Activated CD4-positive, alpha-beta T cell treated with anti-CD3 and anti-CD28 coated beads, Interleukin-2, amount 10 ng/mL, durations not matched to agents 7 days and 5 days (primary cell): ENCODE data around the gene REEP1. TPM values are rescaled to one million over a fixed set of nuclear protein-coding genes. Genes with fewer than 3 reads are reported as not detected.

Source experiments
- CTCF ChIA-PET: fragments of 350-600 bp; sonication (Branson Sonifier 250); formaldehyde crosslinking; loops from one replicate; lab custom pipeline; 2021; ENCODE audit warnings: antibody characterized with exemption; lab: Charles Lee
- POLR2A ChIA-PET: fragments of 350-600 bp; sonication (Branson Sonifier 250); formaldehyde crosslinking; loops from one replicate; lab custom pipeline; 2021; ENCODE audit warnings: antibody characterized with exemption; lab: Charles Lee
- DNase-seq: peaks from one replicate; pipeline ENCODE4 v3.0.0-alpha.2; 2020
- H3K27ac Mint-ChIP-seq: one replicate; pipeline ENCODE4 v1.8.0; 2021; ENCODE audit warnings: mild to moderate bottlenecking, moderate library complexity, mixed read lengths
- H3K27me3 Mint-ChIP-seq: one replicate; pipeline ENCODE4 v1.8.0; 2021; ENCODE audit warnings: mixed read lengths
- H3K36me3 Mint-ChIP-seq: one replicate; pipeline ENCODE4 v1.8.0; 2021; ENCODE audit warnings: low read depth, mixed read lengths
- H3K4me1 Mint-ChIP-seq: one replicate; pipeline ENCODE4 v1.8.0; 2021; ENCODE audit warnings: mixed read lengths
- H3K4me3 Mint-ChIP-seq: one replicate; pipeline ENCODE4 v1.8.0; 2021; ENCODE audit warnings: mild to moderate bottlenecking, moderate library complexity, mixed read lengths
- H3K9me3 Mint-ChIP-seq: one replicate; pipeline ENCODE4 v1.8.0; 2021; ENCODE audit warnings: mixed read lengths
- total RNA-seq, 2 experiments: library from RNA; stranded (reverse); gene quantifications; one replicate each; pipeline ENCODE4 v1.2.3, GENCODE V29; 2021

Gene REEP1
- total RNA-seq, 2 experiments from 2014 or later = 0.17 to 0.20 TPM

DNA sequence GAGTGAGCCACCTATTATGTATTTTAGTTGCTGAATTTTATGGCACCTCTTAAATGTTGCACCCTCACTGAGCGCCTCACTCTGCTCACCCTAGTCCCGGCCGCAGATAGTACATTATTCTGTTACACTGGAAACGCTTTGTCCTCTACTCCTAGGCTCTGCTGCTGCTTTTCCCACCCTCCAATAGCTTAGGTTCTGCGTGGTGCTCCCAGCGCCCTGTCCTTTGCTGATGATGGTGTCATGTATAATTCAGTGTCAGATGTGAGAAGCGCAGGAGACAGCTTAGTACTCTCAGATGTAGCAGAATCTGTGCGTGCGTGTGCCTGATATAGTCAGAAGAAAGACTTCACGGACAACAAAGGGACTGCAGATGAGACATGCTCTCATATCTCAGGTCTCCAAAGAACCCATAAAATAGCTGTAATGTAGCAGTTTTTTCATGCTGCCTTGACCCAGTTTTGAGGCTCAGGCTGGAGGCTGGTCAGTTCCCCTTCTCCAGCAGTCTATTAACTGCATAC, 1.4 kb upstream of the REEP1 start:
- Mint-ChIP-seq H3K27ac (no peak overlapping the region), H3K9me3 (peaks cover 8% of the 10 kb centered on the region), H3K27me3 (peaks cover 76% of the 10 kb centered on the region), H3K4me1 (peaks cover 16% of the 10 kb centered on the region), H3K4me3 (no peak overlapping the region), H3K36me3 (no peaks in the 10 kb centered on the region)
- no peak for DNase-seq
- ChIA-PET CTCF (no interaction called here), POLR2A (no interaction called here)

DNA sequence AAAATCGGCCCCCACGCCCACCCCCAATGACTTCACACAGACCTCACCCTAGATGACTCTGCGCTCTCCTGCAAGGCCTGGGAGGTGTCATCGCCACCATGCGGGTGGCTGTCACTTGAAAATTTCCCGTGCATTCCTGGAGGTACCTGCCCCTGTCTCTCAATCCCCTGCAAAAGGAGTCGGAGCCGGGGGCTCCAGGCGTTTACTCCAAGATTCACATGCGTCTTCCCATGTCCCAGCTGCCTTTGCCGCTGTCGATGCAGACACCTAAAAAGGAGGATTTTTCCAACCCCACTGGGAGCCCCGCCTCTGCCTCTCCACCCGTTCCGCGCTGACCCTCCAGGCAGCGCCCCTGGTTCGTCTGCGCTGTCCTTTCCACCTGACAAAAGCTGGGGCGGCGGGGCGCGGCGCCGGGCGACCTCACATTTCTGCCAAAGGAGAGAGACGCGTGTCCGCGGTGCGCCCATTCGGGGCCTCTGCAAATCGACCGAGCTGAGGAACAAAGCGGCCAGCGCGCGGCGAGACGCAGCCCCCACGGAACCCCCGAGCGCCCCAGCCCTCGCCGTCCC, 667 bp downstream of the REEP1 start:
- no peak overlapping the region for H3K27ac Mint-ChIP-seq
- DNase-seq = no peak
- H3K36me3 Mint-ChIP-seq = no peaks in the 10 kb centered on the region
- POLR2A ChIA-PET = no interaction called here
- H3K27me3 Mint-ChIP-seq = peaks cover 74% of the 10 kb centered on the region
- CTCF ChIA-PET = interaction anchor here (0.6 kb wide), 1 partner anchor 30 kb away, joined by 3 read pairs; no protein-coding TSS in a partner anchor
- peaks cover 5% of the 10 kb centered on the region for H3K9me3 Mint-ChIP-seq
- peak overlapping the region; percentile 67 for H3K4me3 Mint-ChIP-seq
- H3K4me1 Mint-ChIP-seq = peaks cover 16% of the 10 kb centered on the region

DNA sequence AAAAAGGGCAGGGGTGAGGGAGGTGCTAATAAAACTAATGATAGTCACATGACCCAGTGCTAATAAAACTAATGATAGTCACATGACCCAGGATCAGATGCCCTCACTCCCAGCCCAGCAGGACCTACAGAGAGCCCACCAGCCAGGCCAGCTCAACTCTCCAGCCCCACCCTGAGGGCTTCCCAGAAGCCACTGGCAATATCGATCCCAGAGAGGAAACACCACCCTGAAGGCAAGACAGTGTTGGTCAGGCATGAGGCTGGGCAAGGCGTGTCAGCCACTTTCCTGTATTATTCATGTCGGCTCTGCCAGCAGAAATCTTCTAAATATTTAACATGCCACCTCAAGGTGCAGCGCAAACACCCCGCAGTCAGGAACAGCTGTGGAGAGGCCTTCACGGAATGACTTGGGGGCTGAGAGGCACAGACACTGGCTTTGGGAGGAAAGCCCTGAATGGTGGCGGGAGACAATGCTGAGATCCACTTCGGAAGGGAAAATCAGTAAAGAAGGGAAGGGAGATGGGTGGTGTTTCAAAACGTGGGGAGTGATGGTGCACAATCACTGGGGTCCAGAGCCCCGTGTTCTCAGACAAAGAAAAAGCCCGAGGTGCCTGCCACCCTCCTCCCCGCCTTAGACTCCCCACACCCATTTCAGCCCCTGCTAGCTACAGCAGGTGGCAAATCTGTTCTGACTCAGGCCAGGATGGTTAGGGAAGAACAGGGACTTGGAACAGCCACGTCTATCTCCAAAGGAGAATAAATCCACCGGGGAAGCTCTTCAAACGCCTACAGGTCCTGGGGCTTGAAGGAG, 1.4 kb downstream of the REEP1 start:
- Mint-ChIP-seq H3K4me3 (peak overlapping the region; percentile 67), H3K9me3 (no peaks in the 10 kb centered on the region), H3K27ac (no peak overlapping the region), H3K27me3 (peaks cover 69% of the 10 kb centered on the region), H3K4me1 (peaks cover 16% of the 10 kb centered on the region), H3K36me3 (no peaks in the 10 kb centered on the region)
- ChIA-PET CTCF (interaction anchor here (0.6 kb wide), 1 partner anchor 29 kb away, joined by 3 read pairs; no protein-coding TSS in a partner anchor), POLR2A (no interaction called here)
- no peak for DNase-seq

DNA sequence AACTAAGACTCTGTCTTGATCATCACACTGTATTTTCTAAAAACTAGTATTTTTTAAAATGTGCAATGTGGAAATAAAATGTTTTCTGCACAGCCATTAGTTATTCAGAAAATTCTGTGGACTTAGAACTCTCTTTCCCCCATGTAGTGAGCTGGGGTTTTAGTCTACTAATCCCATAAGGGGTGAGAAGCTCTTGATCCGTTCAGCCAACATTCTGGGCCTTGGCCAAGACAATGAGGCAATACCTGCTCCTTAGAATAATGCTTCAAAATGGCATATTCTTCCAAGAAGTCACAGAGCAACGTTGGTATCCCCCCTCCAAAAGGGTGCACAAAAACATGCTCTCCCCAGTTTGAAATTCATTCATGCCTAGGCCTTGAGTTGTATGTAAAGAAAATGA, 4.0 kb downstream of the REEP1 start:
- Mint-ChIP-seq H3K36me3 (no peaks in the 10 kb centered on the region), H3K27ac (no peak overlapping the region), H3K4me1 (peaks cover 16% of the 10 kb centered on the region), H3K4me3 (no peak overlapping the region), H3K27me3 (peaks cover 43% of the 10 kb centered on the region), H3K9me3 (no peaks in the 10 kb centered on the region)
- no peak for DNase-seq
- POLR2A ChIA-PET = no interaction called here
- CTCF ChIA-PET = interaction anchor here (0.9 kb wide), 1 partner anchor 13 kb away, joined by 3 read pairs; no protein-coding TSS in a partner anchor

DNA sequence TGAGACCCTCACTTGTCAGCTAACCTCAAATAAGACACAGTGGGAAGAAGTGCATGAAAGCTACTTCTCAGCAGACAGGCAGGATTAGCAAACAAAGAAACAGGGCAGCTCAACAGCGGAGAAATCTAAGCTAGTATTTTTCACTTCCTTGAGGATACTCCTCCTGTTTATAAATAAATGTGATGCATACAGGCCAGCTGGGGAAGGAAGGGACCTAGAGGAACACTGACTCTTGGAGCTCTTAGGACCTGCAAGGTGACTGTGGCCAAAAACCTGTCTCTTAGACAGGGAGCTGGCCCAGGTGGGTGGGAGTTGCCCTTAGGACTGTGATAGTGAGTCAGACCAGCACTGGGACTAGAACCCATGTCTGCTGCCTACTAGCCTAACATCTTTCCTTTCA, 4.8 kb downstream of the REEP1 start:
- Mint-ChIP-seq H3K27ac (no peak overlapping the region), H3K9me3 (no peaks in the 10 kb centered on the region), H3K27me3 (peaks cover 37% of the 10 kb centered on the region), H3K4me3 (no peak overlapping the region), H3K4me1 (peaks cover 12% of the 10 kb centered on the region), H3K36me3 (no peaks in the 10 kb centered on the region)
- no peak for DNase-seq
- ChIA-PET CTCF (interaction anchor here (0.9 kb wide), 1 partner anchor 13 kb away, joined by 3 read pairs; no protein-coding TSS in a partner anchor), POLR2A (no interaction called here)

DNA sequence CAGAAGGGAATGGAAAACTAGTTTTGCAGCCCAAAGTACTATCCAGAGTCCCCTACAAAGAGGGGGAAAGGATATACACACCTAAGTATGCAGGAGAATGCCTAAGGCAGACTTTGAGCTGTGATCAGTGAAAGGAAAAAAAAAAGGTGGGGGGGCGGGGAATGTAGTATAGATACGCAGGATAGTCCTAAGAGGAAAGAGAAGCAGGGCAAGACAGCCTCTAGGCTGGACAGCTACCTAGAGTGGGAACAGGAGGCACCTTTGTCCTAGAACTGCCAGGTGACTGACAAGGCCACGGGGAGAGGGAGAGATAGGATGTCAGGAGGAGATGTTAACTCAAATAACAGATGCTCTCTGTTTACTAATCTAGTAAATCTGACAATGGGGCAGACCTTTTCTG, 6.0 kb downstream of the REEP1 start:
- POLR2A ChIA-PET = no interaction called here
- no peaks in the 10 kb centered on the region for H3K36me3 Mint-ChIP-seq
- DNase-seq = no peak
- H3K4me3 Mint-ChIP-seq = no peak overlapping the region
- H3K4me1 Mint-ChIP-seq = peaks cover 6% of the 10 kb centered on the region
- CTCF ChIA-PET = no interaction called here
- H3K9me3 Mint-ChIP-seq = no peaks in the 10 kb centered on the region
- H3K27me3 Mint-ChIP-seq = peaks cover 31% of the 10 kb centered on the region
- H3K27ac Mint-ChIP-seq = no peak overlapping the region

DNA sequence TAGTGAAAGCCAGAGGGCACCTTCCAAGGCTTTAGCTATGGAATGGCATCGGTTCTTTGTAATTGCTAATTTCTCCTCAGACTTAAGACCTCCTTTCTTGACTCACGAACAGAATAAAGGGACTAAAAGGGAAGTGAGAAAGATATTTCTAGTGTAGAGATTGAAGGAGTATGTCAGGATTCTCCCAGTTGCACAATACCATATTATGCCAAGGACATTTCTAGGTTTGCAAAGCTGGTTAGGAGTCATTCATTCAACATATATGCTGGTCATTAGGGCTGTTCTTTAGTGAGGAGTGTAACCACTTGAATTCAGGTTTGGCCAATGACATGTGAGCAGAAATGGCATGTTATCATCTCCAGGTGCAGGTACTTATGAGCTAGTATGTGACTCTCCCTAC, 7.4 kb downstream of the REEP1 start:
- H3K36me3 Mint-ChIP-seq = no peaks in the 10 kb centered on the region
- H3K9me3 Mint-ChIP-seq = no peaks in the 10 kb centered on the region
- ChIA-PET POLR2A (no interaction called here), CTCF (no interaction called here)
- H3K4me1 Mint-ChIP-seq = no peaks in the 10 kb centered on the region
- H3K27me3 Mint-ChIP-seq = peaks cover 22% of the 10 kb centered on the region
- no peak overlapping the region for H3K27ac Mint-ChIP-seq
- H3K4me3 Mint-ChIP-seq = no peak overlapping the region
- DNase-seq = no peak

DNA sequence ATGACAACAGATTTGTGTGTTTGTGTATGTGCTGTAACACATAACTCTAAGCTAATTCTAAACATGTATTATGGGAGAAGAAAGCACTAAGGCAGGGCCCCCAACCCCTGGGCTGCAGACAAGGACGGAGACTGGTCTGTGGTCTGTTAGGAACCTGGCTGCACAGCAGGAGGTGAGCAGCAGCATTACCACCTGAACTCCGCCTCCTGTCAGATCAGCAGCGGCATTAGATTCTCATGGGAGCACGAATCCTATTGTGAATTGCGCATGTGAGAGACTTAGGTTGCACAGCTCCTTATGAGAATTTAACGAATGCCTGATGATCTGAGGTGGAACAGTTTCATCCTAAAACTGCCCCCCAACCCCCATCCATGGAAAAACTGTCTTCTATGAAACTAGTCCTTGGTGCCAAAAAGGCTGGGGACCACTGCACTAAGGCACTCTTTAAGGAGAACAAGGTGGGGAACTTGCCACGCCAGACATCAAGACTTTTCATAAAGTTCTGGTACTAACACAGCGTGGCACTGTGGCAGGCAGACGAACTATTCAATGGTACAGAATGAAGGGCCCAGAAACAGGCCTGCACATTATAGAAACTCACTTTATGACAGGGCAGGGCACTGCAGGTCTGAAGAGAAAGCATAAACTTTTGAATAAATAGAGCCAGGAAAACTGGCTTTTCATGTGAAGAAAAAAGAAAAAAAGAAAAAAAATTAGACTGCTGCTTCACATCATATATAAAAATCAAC, 14.0 kb downstream of the REEP1 start:
- no peak for DNase-seq
- Mint-ChIP-seq H3K4me1 (peaks cover 18% of the 10 kb centered on the region), H3K36me3 (no peaks in the 10 kb centered on the region), H3K9me3 (no peaks in the 10 kb centered on the region), H3K4me3 (no peak overlapping the region), H3K27ac (no peak overlapping the region), H3K27me3 (peaks cover 8% of the 10 kb centered on the region)
- POLR2A ChIA-PET = no interaction called here
- CTCF ChIA-PET = no interaction called here

DNA sequence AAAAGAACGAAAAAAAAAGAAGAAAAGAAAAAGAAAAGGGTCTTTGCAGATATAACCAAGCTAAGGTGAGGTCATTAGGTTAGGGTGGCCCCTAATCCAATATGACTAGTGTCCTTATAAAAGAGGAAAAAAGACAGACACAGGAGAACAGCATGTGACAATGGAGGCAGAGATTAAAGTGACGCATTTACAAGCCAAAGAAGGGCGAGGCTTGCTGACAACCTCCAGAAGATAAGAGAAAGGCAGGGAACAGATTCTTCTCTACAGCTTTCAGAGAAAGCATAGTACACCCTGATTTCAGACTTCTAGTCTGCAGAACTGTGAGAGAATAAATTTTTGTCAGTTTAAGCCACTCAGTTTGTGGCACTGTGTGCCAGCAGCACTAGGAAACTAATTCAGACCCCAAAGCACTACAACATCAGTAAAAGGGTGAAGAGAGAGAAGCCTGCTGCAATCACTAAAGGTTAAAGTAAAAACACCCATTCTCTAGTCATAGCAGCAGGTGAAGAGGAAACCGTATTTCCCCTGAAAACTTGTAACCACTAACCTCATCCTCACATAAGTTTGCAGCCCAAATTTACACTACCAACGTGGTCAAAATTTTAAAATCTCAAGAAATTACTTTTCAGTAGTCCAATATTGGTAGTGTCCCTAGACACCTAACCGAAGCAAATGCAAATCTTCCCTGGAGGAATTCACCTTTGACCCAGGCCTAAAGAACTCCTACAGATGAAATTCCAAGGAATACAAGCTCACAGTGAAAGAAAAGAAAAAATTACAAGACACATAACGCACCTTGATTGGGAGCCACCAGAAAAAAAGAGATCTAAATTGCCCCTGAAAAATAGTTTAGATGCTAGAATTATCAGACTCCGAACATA, 17.5 kb downstream of the REEP1 start:
- no peak for DNase-seq
- Mint-ChIP-seq H3K36me3 (no peaks in the 10 kb centered on the region), H3K27me3 (peaks cover 5% of the 10 kb centered on the region), H3K9me3 (no peaks in the 10 kb centered on the region), H3K27ac (peak overlapping the region; percentile 88), H3K4me1 (peaks cover 18% of the 10 kb centered on the region), H3K4me3 (no peak overlapping the region)
- CTCF ChIA-PET = interaction anchor here (0.6 to 0.9 kb wide), 4 partner anchors 13 to 232 kb away, joined by 3 read pairs; no protein-coding TSS in a partner anchor
- POLR2A ChIA-PET = no interaction called here

DNA sequence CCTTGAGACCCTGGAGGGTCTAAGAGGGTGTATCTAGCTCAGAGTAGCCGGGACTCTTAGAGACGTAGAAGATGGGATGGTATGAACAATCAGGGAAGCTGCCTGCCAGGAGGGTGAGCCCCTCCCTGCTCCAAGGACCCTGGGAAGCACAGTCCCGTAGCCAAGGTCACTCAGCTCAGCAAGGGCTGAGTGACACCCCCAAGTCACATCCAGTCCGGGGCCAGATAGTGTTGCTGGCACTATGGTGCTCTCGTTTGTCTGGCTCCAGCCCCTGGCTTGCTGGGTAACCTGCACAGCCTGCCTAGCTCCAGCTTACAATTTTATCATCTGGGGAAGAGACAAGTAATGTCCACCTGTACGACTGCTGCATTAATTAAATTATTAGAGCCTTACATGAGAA, 22.3 kb downstream of the REEP1 start:
- Mint-ChIP-seq H3K27me3 (no peaks in the 10 kb centered on the region), H3K9me3 (no peaks in the 10 kb centered on the region), H3K36me3 (no peaks in the 10 kb centered on the region), H3K27ac (no peak overlapping the region), H3K4me3 (no peak overlapping the region), H3K4me1 (peaks cover 13% of the 10 kb centered on the region)
- no peak for DNase-seq
- ChIA-PET POLR2A (no interaction called here), CTCF (interaction anchor here (1.2 to 1.6 kb wide), 2 partner anchors 52 to 94 kb away, joined by 4 read pairs; no protein-coding TSS in a partner anchor)

DNA sequence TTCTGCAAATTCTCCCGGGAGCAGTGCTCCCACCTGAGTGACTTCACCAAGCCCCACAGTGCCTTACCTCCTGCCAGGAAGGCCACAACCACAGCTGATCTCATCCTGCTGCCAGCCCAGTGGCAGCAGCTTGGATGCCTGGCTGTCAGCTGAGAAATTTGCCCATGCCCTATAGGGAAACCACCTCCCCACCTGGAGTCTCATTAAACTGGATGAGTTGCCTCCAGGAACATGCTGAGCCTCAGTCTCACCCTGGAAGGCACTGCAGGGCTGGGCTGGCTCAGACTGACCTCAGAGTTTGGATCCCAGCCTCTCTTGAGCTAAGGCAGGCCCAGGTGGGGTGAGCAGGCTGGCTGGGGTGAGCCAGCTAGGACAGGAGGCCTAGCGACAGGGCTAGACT, 23.3 kb downstream of the REEP1 start:
- Mint-ChIP-seq H3K27ac (no peak overlapping the region), H3K27me3 (no peaks in the 10 kb centered on the region), H3K4me1 (peaks cover 3% of the 10 kb centered on the region), H3K36me3 (no peaks in the 10 kb centered on the region), H3K4me3 (no peak overlapping the region), H3K9me3 (no peaks in the 10 kb centered on the region)
- ChIA-PET POLR2A (no interaction called here), CTCF (interaction anchor here (1.2 to 1.3 kb wide), 2 partner anchors 51 to 59 kb away, joined by 3 to 4 read pairs; no protein-coding TSS in a partner anchor)
- DNase-seq = no peak

DNA sequence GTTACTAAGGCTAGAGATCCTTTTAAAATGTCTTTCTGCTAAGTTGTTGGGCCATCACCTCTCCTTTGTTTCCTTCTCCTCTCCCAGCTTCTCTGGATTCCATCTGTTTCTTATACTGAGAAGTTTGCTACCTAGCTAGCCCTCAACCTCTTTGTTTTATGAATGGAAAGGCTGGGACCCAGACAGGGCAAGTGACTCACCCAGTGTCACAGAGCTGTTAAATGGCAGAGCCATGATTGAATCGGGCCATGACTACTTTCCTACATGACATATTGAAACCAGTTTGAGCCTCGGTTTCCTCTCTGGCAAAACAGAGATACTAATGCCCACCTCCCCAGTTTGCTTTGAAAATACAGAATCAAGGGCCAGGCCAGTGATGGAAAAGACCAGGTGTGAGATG, 24.1 kb downstream of the REEP1 start:
- no peaks in the 10 kb centered on the region for H3K4me1 Mint-ChIP-seq
- ChIA-PET CTCF (interaction anchor here (0.7 to 1.3 kb wide), 2 partner anchors 49 to 60 kb away, joined by 3 to 4 read pairs; no protein-coding TSS in a partner anchor), POLR2A (no interaction called here)
- H3K9me3 Mint-ChIP-seq = no peaks in the 10 kb centered on the region
- no peak overlapping the region for H3K27ac Mint-ChIP-seq
- H3K27me3 Mint-ChIP-seq = no peaks in the 10 kb centered on the region
- H3K4me3 Mint-ChIP-seq = no peak overlapping the region
- no peak for DNase-seq
- no peaks in the 10 kb centered on the region for H3K36me3 Mint-ChIP-seq
